ENCODE measurements around the gene ENTHD1. TPM values are rescaled to one million over a fixed set of nuclear protein-coding genes. Genes with fewer than 3 reads are reported as not detected.

The ENTHD1 gene
- total and polyA plus RNA-seq, 2 of the 4 experiments (the other 2 are of a cell fraction), result not detected

- Histone ChIP-seq H2BK15ac (ENCODE audit: low read depth, low read length) (no peak overlapping the region), H3K56ac (ENCODE audit: extremely low read depth, insufficient read depth, low read length) (no peak overlapping the region), H3K18ac (ENCODE audit: low read depth, low read length) (no peak overlapping the region), H4K5ac (ENCODE audit: low read depth, low read length) (no peak overlapping the region), H2AFZ (replicated peaks; ENCODE audit: low read length, poor library complexity) (no peak overlapping the region), H3K4ac (ENCODE audit: low read depth, low read length) (no peak overlapping the region), H3K27ac (ENCODE audit: insufficient read depth, low read length) (no peak overlapping the region), H3K9me3 (ENCODE audit: control insufficient read depth, insufficient read depth, low read length) (no peaks in the 10 kb centered on the region), H2BK20ac (ENCODE audit: low read depth, low read length) (no peak overlapping the region), H3K14ac (replicated peaks; ENCODE audit: low read depth, low read length) (no peak overlapping the region), H4K20me1 (ENCODE audit: insufficient read depth, low read length) (no peaks in the 10 kb centered on the region), H2BK120ac (ENCODE audit: low read depth, low read length) (no peak overlapping the region), H3K4me2 (ENCODE audit: low read depth, low read length) (no peak overlapping the region), H3K36me3 (ENCODE audit: control insufficient read depth, insufficient read depth, low read length) (no peaks in the 10 kb centered on the region), H3K9ac (ENCODE audit: low read depth, low read length) (no peak overlapping the region), H3K4me3 (ENCODE audit: insufficient read depth, low read depth, low read length) (no peak overlapping the region), H3K9me1 (ENCODE audit: insufficient read depth, low read length) (no peaks in the 10 kb centered on the region), H2AK9ac (replicated peaks; ENCODE audit: low read depth, low read length, poor library complexity) (no peak overlapping the region), H4K8ac (ENCODE audit: low read depth in 2 of 2, low read length in 2 of 2) (no peak overlapping the region), H2BK5ac (ENCODE audit: low read depth, low read length, poor library complexity, severe bottlenecking) (no peak overlapping the region), H4K91ac (ENCODE audit: insufficient read depth, low read depth, low read length) (no peak overlapping the region), H2AK5ac (ENCODE audit: low read depth, low read length) (no peak overlapping the region), H3K4me1 (ENCODE audit: control insufficient read depth, insufficient read depth, low read length) (no peaks in the 10 kb centered on the region), H3K79me1 (ENCODE audit: low read depth in 1 of 2, low read length in 2 of 2) (no peaks in the 10 kb centered on the region), H3K23ac (ENCODE audit: low read depth, low read length) (no peak overlapping the region), H3K27me3 (ENCODE audit: control insufficient read depth, insufficient read depth, low read length) (peaks cover 22% of the 10 kb centered on the region)
- WGBS, 2 experiments (ENCODE audit: extremely low coverage in 2 of 2, insufficient read length in 1 of 2), result no CpG with 5 or more reads among the region's 5 CpGs
- ChIA-PET POLR2A (ENCODE audit: unreplicated experiment) (no interaction called here), CTCF (no interaction called here)
- no peak for DNase-seq
- in situ Hi-C loops (cut with MboI; ENCODE audit: low sequenced_read_pairs) (no loop called here), intact Hi-C loops (cut with micrococcal nuclease) (no loop called here), dilution Hi-C loops (cut with HindIII; ENCODE audit: low sequenced_read_pairs, unreplicated experiment) (no loop called here)
- ATAC-seq (ENCODE audit: low read depth), result no peak
- no TSS peak for BruUV-seq (replicated peaks)
- TF ChIP-seq RFX5 (IDR thresholded peaks at IDR 0.05; ENCODE audit: low read depth, low read length) (no peak), MAFK (IDR thresholded peaks at IDR 0.05; ENCODE audit: low read depth, low read length) (no peak), USF2 (IDR thresholded peaks at IDR 0.05; ENCODE audit: low read depth, low read length) (no peak), RAD21 (IDR thresholded peaks at IDR 0.05; ENCODE audit: low read length) (no peak), CEBPB (IDR thresholded peaks at IDR 0.05; ENCODE audit: low read depth, low read length) (no peak), POLR2A (IDR thresholded peaks at IDR 0.05; ENCODE audit: low read depth, low read length) (no peak), BHLHE40 (IDR thresholded peaks at IDR 0.05; ENCODE audit: low read depth, low read length) (no peak), MAZ (IDR thresholded peaks at IDR 0.05; ENCODE audit: borderline replicate concordance, low read depth, low read length) (no peak), CTCF (conservative IDR thresholded peaks at IDR 0.05; ENCODE audit: low read depth, low read length) (no peak), ELK1 (IDR thresholded peaks at IDR 0.05; ENCODE audit: borderline replicate concordance, low read depth, low read length) (no peak)
Measured at GRCh38 chr22:39785232-39785631, 108.3 kb downstream of the ENTHD1 start.
